Lower leg skin (tissue), 3 donors: ENCODE measurements around the gene BIRC6.

ENCODE experiments used
- POLR2A ChIP-seq, 2 donors: fragments of 450-650 bp; IDR thresholded peaks; one replicate each; pipeline ENCODE4 v1.6.1; 2016 to 2017; ENCODE audit warnings: antibody characterized with exemption in 2 of 2, mild to moderate bottlenecking in 1 of 2, moderate library complexity in 1 of 2
- TF ChIP-seq, protein P1 (sequence below), 3 donors: fragments of 450-650 bp; IDR thresholded peaks; one replicate each; pipeline ENCODE4 v1.5.1; 2016; ENCODE audit warnings: antibody characterized with exemption in 3 of 3, mild to moderate bottlenecking in 3 of 3, moderate library complexity in 2 of 3

DNA sequence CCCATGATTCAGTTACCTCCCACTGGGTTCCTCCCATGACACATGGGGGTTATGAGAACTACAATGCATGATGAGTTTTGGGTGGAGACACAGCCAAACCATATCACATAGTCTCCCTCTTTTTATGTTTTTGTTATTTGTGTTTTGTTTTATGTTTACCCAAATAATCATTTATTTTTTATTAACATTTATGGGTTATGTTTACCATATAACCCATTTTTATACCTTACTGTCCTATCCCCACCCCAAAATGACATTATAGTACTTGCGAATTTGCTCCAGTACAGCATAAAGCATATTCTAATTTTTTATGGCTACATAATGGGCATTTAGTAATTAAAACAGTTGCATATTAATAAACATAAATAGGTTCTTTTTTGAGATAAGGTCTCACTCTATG lies 209.1 kb downstream of the BIRC6 start:
- no peak for TF ChIP-seq POLR2A (IDR thresholded peaks at IDR 0.05)
- TF ChIP-seq, protein P1, sequence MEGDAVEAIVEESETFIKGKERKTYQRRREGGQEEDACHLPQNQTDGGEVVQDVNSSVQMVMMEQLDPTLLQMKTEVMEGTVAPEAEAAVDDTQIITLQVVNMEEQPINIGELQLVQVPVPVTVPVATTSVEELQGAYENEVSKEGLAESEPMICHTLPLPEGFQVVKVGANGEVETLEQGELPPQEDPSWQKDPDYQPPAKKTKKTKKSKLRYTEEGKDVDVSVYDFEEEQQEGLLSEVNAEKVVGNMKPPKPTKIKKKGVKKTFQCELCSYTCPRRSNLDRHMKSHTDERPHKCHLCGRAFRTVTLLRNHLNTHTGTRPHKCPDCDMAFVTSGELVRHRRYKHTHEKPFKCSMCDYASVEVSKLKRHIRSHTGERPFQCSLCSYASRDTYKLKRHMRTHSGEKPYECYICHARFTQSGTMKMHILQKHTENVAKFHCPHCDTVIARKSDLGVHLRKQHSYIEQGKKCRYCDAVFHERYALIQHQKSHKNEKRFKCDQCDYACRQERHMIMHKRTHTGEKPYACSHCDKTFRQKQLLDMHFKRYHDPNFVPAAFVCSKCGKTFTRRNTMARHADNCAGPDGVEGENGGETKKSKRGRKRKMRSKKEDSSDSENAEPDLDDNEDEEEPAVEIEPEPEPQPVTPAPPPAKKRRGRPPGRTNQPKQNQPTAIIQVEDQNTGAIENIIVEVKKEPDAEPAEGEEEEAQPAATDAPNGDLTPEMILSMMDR (IDR thresholded peaks at IDR 0.05), result no peak
